Ishikawa (cell line): Measurements from ENCODE around the gene ASMTL.

Experiments
- CREB1 ChIP-seq: IDR thresholded peaks from 2 replicates; pipeline ENCODE4 v1.6.1; 2012; ENCODE audit warnings: low read depth
- MAX ChIP-seq: IDR thresholded peaks from 2 replicates; pipeline ENCODE4 v1.6.1; 2012
- ZBTB7A ChIP-seq: IDR thresholded peaks from 2 replicates; pipeline ENCODE4 v1.6.1; 2012; ENCODE audit warnings: low read depth
- TF ChIP-seq, protein P1 (sequence below): IDR thresholded peaks from 2 replicates; pipeline ENCODE4 v1.6.1; 2012; ENCODE audit warnings: low read depth, mild to moderate bottlenecking

- TF ChIP-seq MAX = no peak
- TF ChIP-seq, protein P1, sequence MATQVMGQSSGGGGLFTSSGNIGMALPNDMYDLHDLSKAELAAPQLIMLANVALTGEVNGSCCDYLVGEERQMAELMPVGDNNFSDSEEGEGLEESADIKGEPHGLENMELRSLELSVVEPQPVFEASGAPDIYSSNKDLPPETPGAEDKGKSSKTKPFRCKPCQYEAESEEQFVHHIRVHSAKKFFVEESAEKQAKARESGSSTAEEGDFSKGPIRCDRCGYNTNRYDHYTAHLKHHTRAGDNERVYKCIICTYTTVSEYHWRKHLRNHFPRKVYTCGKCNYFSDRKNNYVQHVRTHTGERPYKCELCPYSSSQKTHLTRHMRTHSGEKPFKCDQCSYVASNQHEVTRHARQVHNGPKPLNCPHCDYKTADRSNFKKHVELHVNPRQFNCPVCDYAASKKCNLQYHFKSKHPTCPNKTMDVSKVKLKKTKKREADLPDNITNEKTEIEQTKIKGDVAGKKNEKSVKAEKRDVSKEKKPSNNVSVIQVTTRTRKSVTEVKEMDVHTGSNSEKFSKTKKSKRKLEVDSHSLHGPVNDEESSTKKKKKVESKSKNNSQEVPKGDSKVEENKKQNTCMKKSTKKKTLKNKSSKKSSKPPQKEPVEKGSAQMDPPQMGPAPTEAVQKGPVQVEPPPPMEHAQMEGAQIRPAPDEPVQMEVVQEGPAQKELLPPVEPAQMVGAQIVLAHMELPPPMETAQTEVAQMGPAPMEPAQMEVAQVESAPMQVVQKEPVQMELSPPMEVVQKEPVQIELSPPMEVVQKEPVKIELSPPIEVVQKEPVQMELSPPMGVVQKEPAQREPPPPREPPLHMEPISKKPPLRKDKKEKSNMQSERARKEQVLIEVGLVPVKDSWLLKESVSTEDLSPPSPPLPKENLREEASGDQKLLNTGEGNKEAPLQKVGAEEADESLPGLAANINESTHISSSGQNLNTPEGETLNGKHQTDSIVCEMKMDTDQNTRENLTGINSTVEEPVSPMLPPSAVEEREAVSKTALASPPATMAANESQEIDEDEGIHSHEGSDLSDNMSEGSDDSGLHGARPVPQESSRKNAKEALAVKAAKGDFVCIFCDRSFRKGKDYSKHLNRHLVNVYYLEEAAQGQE = no peak
- no peak for TF ChIP-seq CREB1
- no peak for TF ChIP-seq ZBTB7A
Observed at GRCh38 chrX:1427756-1428155, 25.0 kb downstream of the ASMTL start.
